Measurements from ENCODE around the gene CAPG.

Gene CAPG

GRCh38 chr2:85438201-85439024, 28.2 kb upstream of the CAPG start:
- DNase-seq (ENCODE audit: low read depth in 3 of 3) = no peak

GRCh38 chr2:85437488-85438200, 27.5 kb upstream of the CAPG start:
- DNase-seq (ENCODE audit: low read depth in 3 of 3) = peak; percentile 38 to 50 (median 49)

GRCh38 chr2:85436836-85437487, 26.8 kb upstream of the CAPG start:
- no peak for DNase-seq (ENCODE audit: low read depth in 3 of 3)

GRCh38 chr2:85435981-85436835, 26.0 kb upstream of the CAPG start:
- no peak for DNase-seq (ENCODE audit: low read depth in 3 of 3)

GRCh38 chr2:85435220-85435958, 25.2 kb upstream of the CAPG start:
- DNase-seq (ENCODE audit: low read depth in 3 of 3) = no peak

- no peak for DNase-seq (ENCODE audit: low read depth in 3 of 3)
Observed at GRCh38 chr2:85434696-85435095, 24.5 kb upstream of the CAPG start.

GRCh38 chr2:85433511-85434089, 23.4 kb upstream of the CAPG start:
- no peak for DNase-seq (ENCODE audit: low read depth in 3 of 3)

GRCh38 chr2:85431570-85432205, 21.5 kb upstream of the CAPG start:
- no peak for DNase-seq (ENCODE audit: low read depth in 3 of 3)

- DNase-seq (ENCODE audit: low read depth in 3 of 3) = no peak
Observed at GRCh38 chr2:85430752-85431569, 20.8 kb upstream of the CAPG start.

- DNase-seq (ENCODE audit: low read depth in 3 of 3) = no peak
Observed at GRCh38 chr2:85429924-85430289, 19.7 kb upstream of the CAPG start.

GRCh38 chr2:85429213-85429923, 19.2 kb upstream of the CAPG start:
- DNase-seq (ENCODE audit: low read depth in 3 of 3) = no peak

- DNase-seq (ENCODE audit: low read depth in 3 of 3) = no peak
Observed at GRCh38 chr2:85428343-85428881, 18.2 kb upstream of the CAPG start.

- DNase-seq (ENCODE audit: low read depth in 3 of 3) = no peak
Observed at GRCh38 chr2:85427300-85427835, 17.2 kb upstream of the CAPG start.

GRCh38 chr2:85425588-85425987, 15.4 kb upstream of the CAPG start:
- DNase-seq (ENCODE audit: low read depth in 3 of 3) = no peak

GRCh38 chr2:85423525-85423924, 13.4 kb upstream of the CAPG start:
- no peak for DNase-seq (ENCODE audit: low read depth in 3 of 3)

GRCh38 chr2:85422072-85422457, 11.9 kb upstream of the CAPG start:
- no peak for DNase-seq (ENCODE audit: low read depth in 3 of 3)

GRCh38 chr2:85421260-85422071, 11.3 kb upstream of the CAPG start:
- DNase-seq (ENCODE audit: low read depth in 3 of 3) = no peak
